Keratinocyte (primary cell): Measurements from ENCODE around the gene AHRR.
"Not testable (repeated sequence)": the region's sequence is repeated elsewhere in the genome, so short reads cannot be mapped to it uniquely, and the experiment has no call there.

Experiments used
- EZH2 ChIP-seq: IDR thresholded peaks from one replicate; pipeline ENCODE4 v1.6.1; 2012; ENCODE audit warnings: inconsistent platforms, mild to moderate bottlenecking, low read length, moderate library complexity
- TF ChIP-seq, protein P1 (sequence below), 3 experiments: IDR thresholded peaks in 1 of 3; conservative IDR thresholded peaks in 1 of 3; optimal IDR thresholded peaks in 1 of 3; 2 replicates in 2 of 3; 3 replicates in 1 of 3; pipeline versions ENCODE3 to v1.5.1; 2011; ENCODE audit warnings: low read length in 3 of 3, mild to moderate bottlenecking in 3 of 3, moderate library complexity in 2 of 3, control low read depth in 1 of 3, inconsistent platforms in 1 of 3; ENCODE audit not compliant: insufficient read depth in 2 of 3; ENCODE audit errors: extremely low read depth in 1 of 3

GRCh38 chr5:297448-297847 lies 24.1 kb upstream of the AHRR start:
- TF ChIP-seq, protein P1, sequence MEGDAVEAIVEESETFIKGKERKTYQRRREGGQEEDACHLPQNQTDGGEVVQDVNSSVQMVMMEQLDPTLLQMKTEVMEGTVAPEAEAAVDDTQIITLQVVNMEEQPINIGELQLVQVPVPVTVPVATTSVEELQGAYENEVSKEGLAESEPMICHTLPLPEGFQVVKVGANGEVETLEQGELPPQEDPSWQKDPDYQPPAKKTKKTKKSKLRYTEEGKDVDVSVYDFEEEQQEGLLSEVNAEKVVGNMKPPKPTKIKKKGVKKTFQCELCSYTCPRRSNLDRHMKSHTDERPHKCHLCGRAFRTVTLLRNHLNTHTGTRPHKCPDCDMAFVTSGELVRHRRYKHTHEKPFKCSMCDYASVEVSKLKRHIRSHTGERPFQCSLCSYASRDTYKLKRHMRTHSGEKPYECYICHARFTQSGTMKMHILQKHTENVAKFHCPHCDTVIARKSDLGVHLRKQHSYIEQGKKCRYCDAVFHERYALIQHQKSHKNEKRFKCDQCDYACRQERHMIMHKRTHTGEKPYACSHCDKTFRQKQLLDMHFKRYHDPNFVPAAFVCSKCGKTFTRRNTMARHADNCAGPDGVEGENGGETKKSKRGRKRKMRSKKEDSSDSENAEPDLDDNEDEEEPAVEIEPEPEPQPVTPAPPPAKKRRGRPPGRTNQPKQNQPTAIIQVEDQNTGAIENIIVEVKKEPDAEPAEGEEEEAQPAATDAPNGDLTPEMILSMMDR (optimal IDR thresholded peaks at IDR 0.05 in 1 of 3, IDR thresholded peaks at IDR 0.05 in 1 of 3, conservative IDR thresholded peaks at IDR 0.05 in 1 of 3; ENCODE audit: extremely low read depth in 1 of 3, insufficient read depth in 2 of 3, low read length in 3 of 3): not testable (repeated sequence)
- TF ChIP-seq EZH2: not testable (repeated sequence)
